Neutrophil (primary cell): ENCODE measurements around the gene EXOC3L4.
"Not testable (repeated sequence)": the region's sequence is repeated elsewhere in the genome, so short reads cannot be mapped to it uniquely, and the experiment has no call there.

ENCODE experiments used
- H3K27ac ChIP-seq: fragments of 200-600 bp; sonication (generic); 2 replicates; pipeline ENCODE4 v1.5.1; 2016; ENCODE audit warnings: mild to moderate bottlenecking, moderate library complexity
- H3K27me3 ChIP-seq: fragments of 200-600 bp; sonication (generic); 2 replicates; pipeline ENCODE4 v1.6.0; 2016; ENCODE audit warnings: mild to moderate bottlenecking
- H3K36me3 ChIP-seq: fragments of 200-600 bp; sonication (generic); 2 replicates; pipeline ENCODE4 v1.5.1; 2017
- H3K4me1 ChIP-seq, 2 experiments: fragments of 200-600 bp in 1 of 2; sonication (generic) in 1 of 2; 1 replicate in 1 of 2; 2 replicates in 1 of 2; pipeline versions ENCODE4 v1.5.1 to v1.6.1; 2013 to 2016; ENCODE audit warnings: low read depth in 1 of 2, low read length in 1 of 2, mild to moderate bottlenecking in 1 of 2, moderate library complexity in 1 of 2; ENCODE audit not compliant: control insufficient read depth in 1 of 2, insufficient read depth in 1 of 2
- H3K4me3 ChIP-seq, 2 experiments: fragments of 200-600 bp in 1 of 2; sonication (generic) in 1 of 2; 1 replicate in 1 of 2; 2 replicates in 1 of 2; pipeline ENCODE4 v1.5.1; 2013 to 2016; ENCODE audit warnings: low read depth in 1 of 2, low read length in 1 of 2, mild to moderate bottlenecking in 1 of 2, moderate library complexity in 1 of 2
- H3K9me3 ChIP-seq: fragments of 200-600 bp; sonication (generic); 2 replicates; pipeline ENCODE4 v1.5.1; 2016
- CTCF ChIP-seq: fragments of 200-600 bp; sonication (generic); IDR thresholded peaks from 2 replicates; pipeline ENCODE4 v1.5.1; 2016; ENCODE audit warnings: antibody characterized with exemption

EXOC3L4 gene

DNA sequence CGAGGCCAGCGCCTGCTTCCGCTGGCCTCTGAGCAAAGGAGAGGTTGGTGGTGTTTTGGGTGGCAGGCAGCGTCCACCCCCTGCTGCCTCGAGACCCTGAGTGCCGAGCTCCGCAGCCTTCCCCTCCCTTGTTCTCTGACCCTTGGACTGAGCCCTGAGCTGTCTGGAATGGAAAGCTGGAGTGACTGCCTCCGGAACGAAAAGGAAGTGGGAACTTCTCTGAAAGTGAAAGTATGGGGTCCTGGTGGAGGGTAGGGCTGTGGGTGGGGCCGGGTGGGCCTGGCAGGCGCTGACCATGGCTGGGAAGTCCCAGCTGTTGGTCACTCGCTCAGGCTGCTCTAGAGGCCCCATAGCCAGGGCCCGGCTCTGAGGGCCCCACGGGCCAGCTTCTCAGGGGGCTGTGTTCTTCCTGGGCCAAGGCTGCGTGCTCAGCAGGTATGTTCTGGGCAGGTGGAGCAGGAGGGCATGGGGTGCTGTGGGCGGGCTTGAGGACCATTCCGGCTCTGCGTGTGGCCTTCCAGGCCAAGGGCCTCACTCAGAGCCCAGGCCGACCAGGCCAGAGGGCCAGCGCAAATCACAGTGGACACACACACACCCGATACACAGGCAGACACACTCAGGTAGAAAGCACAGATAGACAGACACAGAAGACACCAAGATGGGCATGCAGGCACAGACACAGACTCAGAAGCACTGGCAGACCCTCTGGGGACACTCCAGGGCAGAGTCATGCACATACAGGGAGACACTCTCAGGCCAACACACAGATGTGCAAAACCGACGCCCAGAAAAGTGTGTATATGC lies at the start of gene EXOC3L4:
TSS of gene EXOC3L4 (plus strand) at position 320 of the 804 bp plus-strand sequence. CDS start 5,495 bp downstream, outside the sequence.
- no peak within 1 kb of the TSS for H3K27ac ChIP-seq
- no peak for TF ChIP-seq CTCF
- H3K27me3 ChIP-seq = peaks cover 70% of the 10 kb centered on the region
- no peaks in the 10 kb centered on the region for H3K9me3 ChIP-seq
- H3K36me3 ChIP-seq = no peaks in the 10 kb centered on the region
- peaks cover 4 to 10% of the 10 kb centered on the region in 2 experiments for H3K4me1 ChIP-seq
- no peak within 1 kb of the TSS for H3K4me3 ChIP-seq

DNA sequence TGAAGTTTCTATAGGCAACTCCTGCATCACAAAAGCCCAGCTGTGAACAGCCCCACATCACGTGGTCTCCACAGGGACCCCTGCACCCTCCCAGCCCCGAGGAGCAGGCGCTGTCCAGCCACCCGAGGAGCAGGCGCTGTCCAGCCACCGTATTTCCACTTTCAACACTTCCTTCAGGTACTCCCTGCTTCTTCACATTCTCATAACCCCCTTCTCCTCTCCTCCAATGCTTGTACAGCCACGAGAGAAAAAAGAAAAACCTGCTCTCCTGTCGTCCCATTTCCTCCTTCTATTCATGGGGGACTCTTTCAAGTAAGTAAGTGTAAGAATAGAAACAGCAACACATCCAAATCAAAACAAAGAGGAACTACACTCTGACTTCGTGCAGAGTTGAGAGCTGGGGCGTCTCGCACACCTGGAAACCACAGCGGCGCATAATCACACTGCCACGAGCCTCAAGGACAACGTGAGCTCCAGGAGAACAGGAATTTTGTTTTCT lies 49.1 kb upstream of the EXOC3L4 start:
- Histone ChIP-seq H3K9me3 (no peaks in the 10 kb centered on the region), H3K4me1 (no peaks in the 10 kb centered on the region), H3K4me3 (no peak overlapping the region), H3K27ac (no peak overlapping the region), H3K36me3 (no peaks in the 10 kb centered on the region), H3K27me3 (peaks cover 52% of the 10 kb centered on the region)
- TF ChIP-seq CTCF = no peak

DNA sequence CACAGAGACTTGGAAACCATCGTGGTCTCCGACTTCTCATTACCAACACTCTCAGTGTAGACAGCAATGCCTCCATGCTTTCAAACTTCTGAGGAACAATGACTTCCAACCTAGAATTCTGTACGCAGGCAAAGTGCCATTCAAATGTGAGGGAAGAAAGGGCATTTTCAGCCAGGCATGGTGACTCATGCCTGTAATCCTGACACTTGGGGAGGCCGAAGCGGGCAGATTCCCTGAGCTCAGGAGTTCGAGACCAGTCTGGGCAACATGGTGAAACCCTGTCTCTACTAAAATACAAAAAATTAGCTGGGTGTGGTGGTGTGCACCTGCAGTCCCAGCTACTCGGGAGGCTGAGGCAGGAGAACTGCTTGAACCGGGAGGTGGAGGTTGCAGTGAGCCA lies 47.1 kb upstream of the EXOC3L4 start:
- peaks cover 71% of the 10 kb centered on the region for H3K27me3 ChIP-seq

DNA sequence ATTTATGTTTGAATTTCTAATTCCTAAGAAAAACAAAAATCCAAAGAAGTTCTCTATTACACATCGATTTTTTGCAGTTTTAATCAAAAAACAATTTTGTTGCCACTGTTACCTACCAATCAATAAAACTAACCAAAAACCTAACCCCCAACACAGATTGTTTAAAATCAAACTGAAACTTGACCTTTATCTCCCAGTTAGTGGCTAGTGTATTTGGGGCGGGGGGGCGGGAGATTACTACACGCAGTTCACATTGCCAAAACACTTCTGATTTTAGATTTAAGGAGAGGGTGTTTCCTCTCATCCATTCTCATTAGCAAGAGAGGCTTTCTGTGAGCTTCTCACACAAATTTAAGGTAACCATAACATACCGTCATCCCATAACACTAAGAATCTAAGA lies 43.6 kb upstream of the EXOC3L4 start:
- no peaks in the 10 kb centered on the region for H3K4me1 ChIP-seq
- no peak for TF ChIP-seq CTCF
- no peak overlapping the region for H3K4me3 ChIP-seq
- no peaks in the 10 kb centered on the region for H3K36me3 ChIP-seq
- peaks cover 72% of the 10 kb centered on the region for H3K27me3 ChIP-seq
- no peaks in the 10 kb centered on the region for H3K9me3 ChIP-seq
- H3K27ac ChIP-seq = no peak overlapping the region

More for the DNA sequence above, 47.1 kb upstream of the EXOC3L4 start:
- H3K36me3 ChIP-seq, H3K4me1 ChIP-seq, H3K9me3 ChIP-seq, H3K4me3 ChIP-seq, H3K27ac ChIP-seq: not testable (repeated sequence)

- no peaks in the 10 kb centered on the region for H3K9me3 ChIP-seq
- no peak for TF ChIP-seq CTCF
- H3K4me3 ChIP-seq = no peak overlapping the region
- no peaks in the 10 kb centered on the region for H3K36me3 ChIP-seq
- H3K27me3 ChIP-seq = peaks cover 78% of the 10 kb centered on the region
- peaks cover 0 to 4% of the 10 kb centered on the region in 2 experiments for H3K4me1 ChIP-seq
- H3K27ac ChIP-seq = no peak overlapping the region
Measured at GRCh38 chr14:103052407-103052806, 42.1 kb upstream of the EXOC3L4 start.

DNA sequence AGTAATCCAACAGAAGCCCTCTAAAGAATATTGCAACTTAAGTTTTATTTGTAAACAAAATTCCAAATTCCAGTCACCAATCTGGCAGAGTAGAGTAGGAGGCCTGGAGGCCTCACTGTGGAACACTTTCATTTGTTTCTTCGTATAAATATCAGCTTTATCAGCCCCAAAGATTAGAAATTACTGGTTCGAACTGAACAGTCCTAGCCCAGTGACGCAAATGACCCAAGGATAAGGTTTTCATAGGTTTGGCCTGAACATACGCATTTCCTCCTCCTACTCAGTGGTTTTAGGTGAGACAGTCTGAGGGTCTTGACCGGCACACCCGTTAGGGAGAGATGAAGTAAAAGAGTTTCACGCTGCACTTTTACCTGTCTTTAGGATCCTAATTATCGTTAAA lies 38.8 kb upstream of the EXOC3L4 start:
- H3K9me3 ChIP-seq = no peaks in the 10 kb centered on the region
- H3K4me1 ChIP-seq = peaks cover 0 to 9% of the 10 kb centered on the region in 2 experiments
- H3K27me3 ChIP-seq = peaks cover 99% of the 10 kb centered on the region
- TF ChIP-seq CTCF = no peak
- no peak overlapping the region for H3K4me3 ChIP-seq
- H3K36me3 ChIP-seq = no peaks in the 10 kb centered on the region
- no peak overlapping the region for H3K27ac ChIP-seq
